ENCODE results near the gene TGFA.

GRCh38 chr2:70548233-70548632, 5.4 kb downstream of the TGFA start:
- TF ChIP-seq POLR2AphosphoS5 (IDR thresholded peaks at IDR 0.05) (no peak), CTCF (IDR thresholded peaks at IDR 0.05) (no peak), POLR2A (IDR thresholded peaks at IDR 0.05) (no peak), EP300 (IDR thresholded peaks at IDR 0.05) (no peak)
